ENCODE measurements around the gene CHAMP1. TPM values are rescaled to one million over a fixed set of nuclear protein-coding genes. Genes with fewer than 3 reads are reported as not detected.

The CHAMP1 gene
- total and polyA plus RNA-seq, 2 donors (not counting 3 experiments of a cell fraction or from before 2014, with no cell fraction given) = 19.2 to 24.1 TPM

GRCh38 chr13:114281351-114282040 lies 32.8 kb upstream of the CHAMP1 start, which contains the start of gene UPF3A:
Gene UPF3A, plus strand, starts transcription at chr13:114281601. Its CDS starts 39 bp downstream, at chr13:114281640.
- no peaks in the 10 kb centered on the region for H3K9me3 ChIP-seq (replicated peaks; ENCODE audit: control insufficient read depth, insufficient read depth, low read length)
- H3K9ac ChIP-seq (replicated peaks; ENCODE audit: extremely low read depth, insufficient read depth, low read length) = peak within 1 kb of the TSS; percentile 93
- no peaks in the 10 kb centered on the region for H3K27me3 ChIP-seq (ENCODE audit: control insufficient read depth in 2 of 2, insufficient read depth in 2 of 2, low read length in 2 of 2)
- H2AFZ ChIP-seq (ENCODE audit: low read depth, low read length) = peak within 1 kb of the TSS; percentile 99
- no TSS peak for BruUV-seq (replicated peaks)
- H3K36me3 ChIP-seq (ENCODE audit: control insufficient read depth in 2 of 2, extremely low read depth in 1 of 2, insufficient read depth in 2 of 2, low read length in 2 of 2) = peaks cover 0 to 3% of the 10 kb centered on the region in 2 experiments
- peak within 1 kb of the TSS; percentile 89 for H3K27ac ChIP-seq (ENCODE audit: insufficient read depth, low read depth, low read length)
- H3K79me2 ChIP-seq (ENCODE audit: control insufficient read depth, insufficient read depth, low read length) = peaks cover 27% of the 10 kb centered on the region
- intact Hi-C loops (cut with micrococcal nuclease) = loop anchor here (1.0 kb wide), 1 partner anchor 33 kb away; the partner anchor contains the start of gene CHAMP1
- H3K4me1 ChIP-seq (ENCODE audit: control insufficient read depth, extremely low read depth, insufficient read depth, low read length) = peaks cover 9% of the 10 kb centered on the region
- peak within 1 kb of the TSS; percentile 96 for H3K4me2 ChIP-seq (ENCODE audit: insufficient read depth, low read length)
- TF ChIP-seq POLR2A (IDR thresholded peaks at IDR 0.05; ENCODE audit: low read depth, low read length) (peak; percentile 66), JUN (IDR thresholded peaks at IDR 0.05; ENCODE audit: borderline replicate concordance, insufficient read depth, insufficient read length, low read depth) (no peak), POLR2AphosphoS5 (IDR thresholded peaks at IDR 0.05; ENCODE audit: insufficient read depth, low read depth, low read length) (peak; percentile 77)
- FAIRE-seq (peak; percentile 63), DNase-seq (ENCODE audit: low read depth, low spot score) (peak; percentile 89)
- H3K9me1 ChIP-seq (replicated peaks; ENCODE audit: control insufficient read depth, extremely low read depth, insufficient read depth, low read length) = no peaks in the 10 kb centered on the region
- dilution Hi-C loops (cut with MboI; ENCODE audit: extremely low pct_ligation_motif_present, low sequenced_read_pairs) = no loop called here
- H4K20me1 ChIP-seq (replicated peaks; ENCODE audit: control insufficient read depth, extremely low read depth, insufficient read depth, low read length) = no peaks in the 10 kb centered on the region
- ChIA-PET CTCF (interaction anchor here (1.0 kb wide), 2 partner anchors 55 to 60 kb away, joined by 3 to 4 read pairs; no protein-coding TSS in a partner anchor), POLR2A (no interaction called here)
- peak within 1 kb of the TSS; percentile 63 to 84 (median 79) for H3K4me3 ChIP-seq (replicated peaks in 1 of 3; ENCODE audit: insufficient read depth in 1 of 3, low read depth in 1 of 3, low read length in 3 of 3)

- intact Hi-C loops (cut with micrococcal nuclease) (loop anchor here (1.0 kb wide), 1 partner anchor 32 kb away; the partner anchor contains the start of gene CHAMP1), dilution Hi-C loops (cut with MboI; ENCODE audit: extremely low pct_ligation_motif_present, low sequenced_read_pairs) (no loop called here)
- peaks cover 27% of the 10 kb centered on the region for H3K79me2 ChIP-seq (ENCODE audit: control insufficient read depth, insufficient read depth, low read length)
- no peak for FAIRE-seq
- H3K27ac ChIP-seq (ENCODE audit: insufficient read depth, low read depth, low read length) = peak overlapping the region; percentile 72
- peak overlapping the region; percentile 63 to 84 (median 79) for H3K4me3 ChIP-seq (replicated peaks in 1 of 3; ENCODE audit: insufficient read depth in 1 of 3, low read depth in 1 of 3, low read length in 3 of 3)
- no peaks in the 10 kb centered on the region for H4K20me1 ChIP-seq (replicated peaks; ENCODE audit: control insufficient read depth, extremely low read depth, insufficient read depth, low read length)
- H3K36me3 ChIP-seq (ENCODE audit: control insufficient read depth in 2 of 2, extremely low read depth in 1 of 2, insufficient read depth in 2 of 2, low read length in 2 of 2) = peaks cover 6 to 8% of the 10 kb centered on the region in 2 experiments
- TF ChIP-seq JUN (IDR thresholded peaks at IDR 0.05; ENCODE audit: borderline replicate concordance, insufficient read depth, insufficient read length, low read depth) (no peak), MYC (IDR thresholded peaks at IDR 0.05; ENCODE audit: low read depth, low read length) (no peak), GATA2 (IDR thresholded peaks at IDR 0.05; ENCODE audit: insufficient read depth, insufficient read length, low read depth, low read length) (no peak), CTCF (IDR thresholded peaks at IDR 0.05; ENCODE audit: extremely low read depth in 1 of 2, insufficient read depth in 1 of 2, low read depth in 1 of 2, low read length in 2 of 2) (no peak), FOS (IDR thresholded peaks at IDR 0.05; ENCODE audit: borderline replicate concordance, insufficient read depth, low read length) (no peak), POLR2AphosphoS5 (IDR thresholded peaks at IDR 0.05; ENCODE audit: insufficient read depth, low read depth, low read length) (no peak), POLR2A (IDR thresholded peaks at IDR 0.05; ENCODE audit: low read depth, low read length) (no peak)
- ChIA-PET CTCF (interaction anchor here (1.0 kb wide), 2 partner anchors 55 to 59 kb away, joined by 3 to 4 read pairs; no protein-coding TSS in a partner anchor), POLR2A (no interaction called here)
- BruUV-seq (replicated peaks) = TSS peak; percentile 26
- peak overlapping the region; percentile 52 for H2AFZ ChIP-seq (ENCODE audit: low read depth, low read length)
- H3K9me1 ChIP-seq (replicated peaks; ENCODE audit: control insufficient read depth, extremely low read depth, insufficient read depth, low read length) = no peaks in the 10 kb centered on the region
- H3K4me1 ChIP-seq (ENCODE audit: control insufficient read depth, extremely low read depth, insufficient read depth, low read length) = peaks cover 9% of the 10 kb centered on the region
- H3K9ac ChIP-seq (replicated peaks; ENCODE audit: extremely low read depth, insufficient read depth, low read length) = peak overlapping the region; percentile 87
- H3K27me3 ChIP-seq (ENCODE audit: control insufficient read depth in 2 of 2, insufficient read depth in 2 of 2, low read length in 2 of 2) = no peaks in the 10 kb centered on the region
- peak; percentile 83 for DNase-seq (ENCODE audit: low read depth, low spot score)
- H3K4me2 ChIP-seq (ENCODE audit: insufficient read depth, low read length) = peak overlapping the region; percentile 96
- H3K9me3 ChIP-seq (replicated peaks; ENCODE audit: control insufficient read depth, insufficient read depth, low read length) = no peaks in the 10 kb centered on the region
Measured at GRCh38 chr13:114282041-114282670, 32.1 kb upstream of the CHAMP1 start.

Measured in endothelial cell of umbilical vein (primary cell).